GF-D8 (cell line): ENCODE measurements around the gene FARS2.

Experiments used
- DNase-seq: peaks from one replicate; lab custom pipeline; 2025; lab: John Stamatoyannopoulos, UW

FARS2 gene

DNA sequence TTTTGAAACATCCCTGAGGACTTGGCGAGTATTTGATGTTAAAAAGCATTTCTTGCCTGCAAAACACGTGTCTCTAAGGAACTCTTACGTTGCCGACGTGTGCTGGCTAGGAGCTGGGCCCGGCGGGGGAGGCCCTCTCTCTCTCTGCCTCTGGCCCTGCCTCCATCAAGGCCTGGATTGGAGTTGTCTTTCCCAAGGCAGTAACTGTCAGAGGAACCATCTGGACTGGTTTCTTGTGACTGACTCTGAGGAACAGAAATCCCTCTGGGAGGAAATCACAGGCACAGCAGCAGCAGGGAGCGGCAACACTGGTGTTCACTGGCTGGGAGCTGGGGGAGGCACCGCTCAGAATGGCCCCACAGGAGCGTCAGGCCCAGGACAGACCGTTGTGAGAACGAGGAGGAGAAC is 501.3 kb downstream of the FARS2 start:
- no peak for DNase-seq

DNA sequence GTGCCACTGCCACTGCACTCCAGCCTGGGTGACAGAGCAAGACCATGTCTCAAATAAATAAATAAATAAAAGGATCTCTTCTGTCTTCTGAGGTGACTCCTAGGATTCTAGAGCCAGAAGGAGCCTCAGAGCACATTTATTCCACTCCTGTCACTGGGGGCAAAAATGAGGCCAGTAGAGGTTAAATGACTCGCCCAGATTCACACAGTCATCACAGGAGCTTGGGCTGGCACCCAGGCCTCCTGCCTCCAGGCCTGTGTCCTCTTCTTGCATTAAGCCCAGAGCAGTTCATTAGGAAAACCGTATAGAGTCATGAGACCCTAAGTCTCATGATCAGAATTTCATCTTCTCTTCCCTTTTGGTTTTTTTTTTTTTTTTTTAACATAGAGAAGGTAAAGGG is 502.1 kb downstream of the FARS2 start:
- DNase-seq, result no peak

DNA sequence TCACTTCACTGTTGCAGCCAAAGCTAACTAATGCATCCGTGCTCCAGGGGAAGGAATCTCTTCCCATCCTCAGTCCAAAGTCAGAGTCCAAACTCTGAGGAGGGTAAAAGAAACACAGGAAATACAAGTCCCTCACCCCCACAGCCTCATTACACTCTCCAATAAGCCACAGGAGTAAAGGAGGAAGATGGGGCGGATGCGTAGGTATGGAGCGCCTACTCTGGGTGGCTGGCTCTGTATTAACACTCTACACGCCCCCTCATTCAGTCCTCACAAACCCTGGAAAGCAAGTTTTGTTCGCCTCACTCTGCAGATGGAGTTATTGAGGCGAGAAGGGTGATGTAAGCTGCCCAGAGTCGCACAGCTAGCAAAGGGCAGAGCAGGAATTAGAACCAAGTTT is 502.6 kb downstream of the FARS2 start:
- DNase-seq, result no peak

DNA sequence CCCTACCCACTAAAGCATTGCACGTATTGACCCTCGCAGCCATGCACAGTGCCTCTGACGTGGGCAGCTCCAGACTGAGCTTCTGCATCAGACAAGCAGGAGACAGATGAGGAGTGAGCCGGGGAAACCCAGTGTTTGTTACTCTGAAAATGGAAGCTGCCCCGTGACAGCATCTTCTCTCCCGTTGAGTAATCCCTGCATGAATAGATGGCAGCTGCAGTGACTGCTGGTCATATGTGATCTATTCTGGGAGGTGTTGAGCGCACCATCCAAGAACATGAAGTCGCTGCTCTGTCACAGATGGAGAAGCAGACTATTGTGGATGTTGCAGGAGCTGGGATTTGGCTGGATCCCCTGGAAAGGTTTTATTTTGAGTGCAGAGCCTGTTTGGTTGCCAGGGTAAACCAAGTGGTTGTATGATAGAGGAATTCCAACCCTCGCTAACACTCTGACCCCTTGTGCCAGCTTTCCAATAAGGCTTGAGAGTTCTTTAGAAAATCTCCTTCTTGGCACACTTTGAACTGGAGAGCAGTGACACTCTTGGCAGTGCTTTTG is 503.2 kb downstream of the FARS2 start:
- DNase-seq, result no peak

DNA sequence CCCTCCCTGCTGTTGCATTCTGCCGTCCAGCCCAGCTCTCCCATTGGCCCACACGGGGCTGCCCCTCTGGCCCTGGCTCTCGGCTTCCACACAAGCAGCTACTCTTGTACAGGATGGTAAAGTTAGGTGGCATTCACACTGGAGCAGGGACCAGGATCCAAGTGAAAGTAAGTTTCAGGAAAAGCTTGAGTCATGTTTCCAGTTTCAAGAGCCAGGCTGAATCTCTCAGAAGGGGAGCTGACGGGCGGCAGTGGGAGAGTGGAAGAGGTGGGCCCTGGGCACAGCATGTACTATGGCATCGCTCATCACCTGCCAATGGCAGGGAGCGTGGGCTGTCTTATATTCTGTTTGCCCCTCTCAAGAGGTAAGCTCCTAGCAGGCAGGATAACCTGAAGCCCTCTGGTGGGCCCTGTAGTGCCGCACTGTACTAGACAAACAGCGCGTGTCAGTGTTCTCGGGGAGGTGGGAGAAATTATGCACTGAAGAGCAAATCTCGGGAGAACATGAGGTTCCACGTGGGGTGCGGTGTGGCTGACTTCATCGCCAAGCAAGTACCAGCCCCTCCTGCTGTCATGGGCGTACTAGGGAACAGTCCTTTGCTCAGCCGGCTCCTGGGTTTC is 503.9 kb downstream of the FARS2 start:
- DNase-seq, result no peak

DNA sequence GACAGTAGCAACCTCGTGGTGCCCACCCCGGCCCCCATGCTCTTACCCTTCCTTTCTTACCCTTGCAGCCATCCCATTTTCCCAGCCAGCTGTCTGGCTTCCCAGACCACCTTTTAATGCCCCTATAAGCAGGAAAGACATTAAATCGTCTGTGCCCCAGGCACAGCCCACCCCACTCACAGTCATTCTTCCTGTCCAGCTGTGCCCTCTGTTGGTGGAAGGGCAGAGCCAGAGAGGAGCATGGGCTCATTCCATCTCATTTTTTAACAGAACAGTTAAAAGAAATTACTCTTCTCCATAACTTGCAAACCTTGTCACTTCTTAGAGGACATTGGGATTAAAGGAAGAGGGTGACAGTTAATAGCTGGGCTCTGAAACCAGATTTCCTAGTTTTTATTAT is 504.9 kb downstream of the FARS2 start:
- no peak for DNase-seq

DNA sequence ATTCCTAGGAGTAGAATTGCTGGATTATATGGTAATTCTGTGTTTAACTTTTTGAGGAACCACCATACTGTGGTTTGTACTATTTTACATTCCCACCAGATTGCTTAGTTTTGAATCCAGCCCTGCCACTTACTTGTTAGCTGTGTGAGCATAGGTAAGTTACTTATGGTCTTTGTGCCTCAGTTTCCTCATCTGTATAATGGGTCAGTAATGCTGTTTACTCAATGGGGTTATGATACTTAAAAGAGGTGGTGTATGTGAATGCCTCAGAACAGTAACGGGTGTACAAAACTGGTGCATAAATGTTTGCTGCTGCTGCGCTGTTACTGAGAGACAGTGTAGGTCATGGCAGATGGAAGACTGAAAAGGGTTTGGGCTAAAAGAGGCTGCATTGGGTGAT is 506.2 kb downstream of the FARS2 start:
- no peak for DNase-seq

DNA sequence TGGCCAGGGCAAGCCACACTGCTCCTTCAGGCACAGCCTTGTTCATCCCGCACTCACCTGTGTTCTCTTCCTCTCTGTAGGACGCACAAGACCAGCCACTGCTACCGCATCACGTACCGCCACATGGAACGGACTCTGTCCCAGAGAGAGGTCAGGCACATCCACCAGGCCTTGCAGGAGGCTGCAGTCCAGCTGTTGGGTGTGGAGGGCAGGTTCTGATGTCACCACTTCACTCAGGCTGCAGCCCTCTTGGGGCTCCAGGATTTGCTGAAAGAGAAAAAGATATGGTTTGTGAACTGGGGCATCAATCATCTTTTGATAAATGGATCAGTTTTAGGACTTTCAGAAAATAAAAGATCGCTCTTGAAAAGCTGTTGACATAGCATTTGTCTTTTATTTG is 509.9 kb downstream of the FARS2 start:
- no peak for DNase-seq

DNA sequence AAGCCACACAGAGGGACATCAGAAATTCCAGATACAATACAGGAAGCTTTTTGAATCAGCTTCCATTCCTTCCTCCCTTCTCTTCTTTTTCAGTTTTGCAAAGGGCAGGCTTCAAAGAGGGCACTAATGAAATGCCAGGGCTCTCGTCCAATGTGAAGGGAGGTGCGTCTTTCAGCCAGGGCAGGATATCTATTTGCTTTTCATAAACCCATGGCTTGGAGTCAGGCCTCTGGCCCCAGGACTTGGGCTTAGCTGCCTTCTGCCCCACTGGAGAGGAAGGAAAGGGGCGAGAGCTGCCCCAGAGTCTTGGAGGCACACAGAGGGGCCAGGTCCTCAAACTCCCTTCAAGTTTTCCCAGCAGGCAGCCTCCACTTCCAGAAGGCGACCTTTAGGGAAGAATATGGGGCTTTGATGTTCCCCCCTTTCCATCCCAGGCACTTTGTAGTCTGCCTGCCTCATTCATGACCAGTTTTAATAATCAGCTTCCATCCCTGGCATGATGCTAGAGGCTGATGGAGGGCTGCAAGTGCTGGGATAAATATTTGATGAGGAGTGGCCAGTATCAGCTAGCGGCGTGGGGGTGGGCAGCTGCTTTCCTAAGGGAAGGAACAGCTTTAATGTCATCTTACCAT is 510.6 kb downstream of the FARS2 start:
- DNase-seq, result no peak

DNA sequence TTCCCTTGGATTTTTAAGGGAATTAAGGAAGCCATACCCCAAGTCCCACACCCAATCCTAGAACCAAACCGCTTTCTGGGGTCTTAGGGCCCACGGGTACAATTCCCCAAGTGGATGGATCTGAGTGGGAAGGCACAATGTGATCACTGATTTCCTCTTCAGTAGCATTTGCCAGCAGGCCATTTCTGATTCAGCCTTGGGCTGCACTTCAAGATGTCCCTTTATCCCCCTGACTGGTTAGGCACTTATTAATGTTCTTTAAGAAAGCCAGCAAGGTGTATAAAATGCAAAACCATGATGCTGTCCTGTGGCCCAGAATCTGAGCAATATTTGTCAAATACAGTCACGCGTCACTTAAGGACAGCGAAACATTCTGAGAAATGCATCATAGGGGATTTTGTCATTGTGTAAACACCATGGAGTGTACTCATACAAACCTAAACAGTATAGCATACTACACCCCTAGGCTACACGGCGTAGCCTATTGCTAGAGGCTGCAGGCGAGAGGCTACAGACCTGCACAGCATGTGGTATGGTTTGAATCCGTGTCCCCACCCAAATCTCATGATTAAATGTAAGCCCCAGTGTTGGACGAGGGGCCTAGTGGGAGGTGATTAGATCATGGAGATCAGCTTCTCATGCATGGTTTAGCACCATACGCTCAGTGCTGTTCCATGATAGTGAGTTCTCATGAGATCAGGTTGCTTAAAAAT is 511.3 kb downstream of the FARS2 start:
- DNase-seq, result no peak

DNA sequence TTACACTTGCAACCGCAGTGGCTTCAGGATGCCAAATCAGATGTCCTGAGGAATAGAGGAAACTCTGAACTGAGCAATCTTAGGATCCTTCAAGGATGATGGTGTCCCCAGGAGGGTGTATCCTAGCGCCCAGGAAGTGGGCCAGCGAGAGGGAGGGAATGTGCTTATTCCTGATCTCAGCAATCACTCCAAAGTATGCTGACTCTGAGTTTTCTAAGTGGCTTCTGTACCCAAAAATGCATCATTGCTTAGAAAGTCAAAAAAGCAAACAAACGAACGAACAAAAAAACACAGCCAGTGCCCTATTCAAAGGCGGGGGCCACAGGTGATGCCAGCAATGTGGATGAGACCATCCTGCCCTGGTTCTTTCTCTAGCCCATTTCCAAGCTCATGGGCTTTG is 514.8 kb downstream of the FARS2 start:
- DNase-seq, result no peak

DNA sequence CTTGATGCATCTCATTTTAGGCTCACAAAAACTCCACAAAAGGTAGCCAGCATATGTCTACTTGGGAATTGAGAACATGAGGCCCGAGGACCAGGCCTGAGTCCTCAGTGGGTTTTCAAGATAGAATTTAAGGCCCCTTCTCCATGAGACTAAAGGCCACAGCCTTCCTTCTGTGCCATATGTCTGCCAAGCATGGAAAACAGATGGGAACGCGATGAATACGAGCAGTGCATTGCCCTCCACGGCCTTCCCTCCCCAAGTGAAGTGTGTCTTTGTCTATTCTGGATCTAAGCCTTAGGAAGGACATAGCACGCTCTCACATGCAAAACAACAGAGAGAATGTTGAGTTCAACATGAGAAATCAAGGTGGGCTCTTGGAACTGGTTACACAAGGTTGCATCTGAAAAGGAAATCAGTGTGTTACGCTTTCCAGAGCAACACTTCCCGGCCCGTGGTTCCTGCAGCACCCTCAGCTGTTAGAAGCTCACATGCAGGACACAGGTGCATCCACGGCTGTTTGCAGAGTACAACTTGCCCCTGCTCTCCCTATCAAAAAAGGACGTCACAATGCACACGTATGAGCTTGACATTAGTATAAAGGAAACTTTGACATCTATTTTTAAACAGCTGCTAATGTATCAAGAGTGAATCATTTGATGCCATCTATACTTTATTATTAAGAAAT is 515.5 kb downstream of the FARS2 start:
- no peak for DNase-seq

DNA sequence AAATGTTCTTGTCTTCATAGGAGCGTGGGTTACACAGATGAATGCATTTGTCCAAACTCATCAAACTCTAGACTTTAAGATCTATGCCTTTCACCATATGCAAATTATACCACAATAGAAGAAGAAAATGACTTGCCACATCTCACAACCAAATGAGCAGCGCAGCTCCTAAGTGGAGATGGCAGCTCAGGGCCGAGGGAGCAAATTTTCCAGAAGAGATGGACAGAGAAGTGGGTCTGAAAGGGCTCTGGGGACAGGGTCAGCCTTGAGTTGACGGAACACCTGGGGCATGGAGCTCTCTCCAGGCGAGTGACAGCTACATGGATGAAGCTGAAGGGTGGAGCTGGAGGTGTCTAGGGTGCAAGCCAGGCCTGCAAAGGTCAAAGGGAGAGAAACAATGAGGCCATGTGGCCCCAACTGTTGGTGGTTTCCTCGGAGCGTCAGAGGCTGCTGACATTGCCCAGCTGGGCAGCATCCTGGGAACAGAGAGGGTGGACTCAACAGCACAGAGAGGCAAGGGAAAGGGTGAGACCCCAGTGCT is 517.1 kb downstream of the FARS2 start:
- no peak for DNase-seq

DNA sequence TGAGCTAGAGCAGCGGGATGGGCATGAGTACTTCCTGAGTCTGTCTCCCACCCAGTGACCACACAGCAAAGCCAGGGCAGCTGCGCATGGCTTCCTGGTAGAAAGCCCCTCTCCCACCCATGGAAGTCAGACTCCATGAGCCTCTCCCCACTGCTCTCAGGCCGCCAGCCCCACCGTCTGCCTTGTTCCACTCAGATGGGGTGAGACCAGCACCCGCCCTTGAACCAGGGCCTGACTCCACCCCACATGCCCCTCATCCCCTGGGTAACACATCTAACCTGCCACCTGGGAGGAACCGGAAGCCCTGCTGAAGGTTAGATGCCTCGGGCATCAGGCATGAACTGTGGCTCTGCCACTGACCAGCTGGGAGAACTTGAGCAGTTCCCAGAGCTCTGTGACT is 517.6 kb downstream of the FARS2 start:
- no peak for DNase-seq

DNA sequence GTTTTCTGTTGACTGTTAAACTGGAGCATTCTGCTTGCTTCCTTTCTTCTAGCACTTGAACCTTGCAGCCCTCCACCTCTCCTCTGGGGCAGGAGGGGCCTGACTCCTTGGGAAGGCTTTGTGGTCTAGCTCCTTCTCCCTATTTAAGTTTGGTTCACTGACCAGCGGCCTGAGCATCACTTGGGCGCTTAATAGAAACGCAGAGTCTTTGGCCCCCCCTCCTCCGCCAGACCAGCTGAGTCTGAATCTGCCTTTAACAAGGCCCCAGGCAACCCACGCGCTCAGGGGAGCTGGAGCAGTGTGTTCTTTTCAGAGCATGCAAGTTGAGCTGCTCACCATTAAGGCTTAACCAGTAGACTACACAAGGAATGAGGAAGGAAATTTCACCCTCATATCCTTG is 519.7 kb downstream of the FARS2 start:
- DNase-seq, result no peak

DNA sequence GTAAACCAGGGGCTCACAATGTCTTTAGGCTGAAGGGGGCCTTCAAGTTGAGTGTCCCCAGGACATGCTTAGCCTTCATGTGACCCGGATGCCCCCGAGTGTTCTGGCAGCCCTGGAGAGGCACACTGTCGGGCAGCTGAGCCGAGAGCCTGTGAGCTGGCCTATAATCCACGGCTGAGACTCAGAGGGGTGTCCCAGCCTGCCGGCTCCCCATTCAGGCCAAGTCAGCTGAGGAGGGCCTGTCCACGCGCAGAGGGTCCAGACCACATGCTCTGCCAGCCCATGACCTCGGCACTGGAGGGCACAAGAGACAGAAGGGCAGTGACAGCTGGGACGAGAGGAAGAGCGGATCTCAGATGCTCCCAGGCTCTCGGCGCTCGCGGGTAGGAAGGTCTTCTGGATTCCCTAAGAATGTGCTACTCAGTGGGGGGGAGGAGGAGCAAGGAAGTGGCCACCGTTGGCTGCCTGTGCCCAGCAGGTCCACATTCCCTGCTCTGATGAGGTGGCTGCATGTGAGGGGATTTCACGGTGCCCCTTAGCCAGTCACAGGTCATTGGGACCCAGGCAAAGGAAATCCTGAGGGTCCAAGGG is 520.7 kb downstream of the FARS2 start:
- no peak for DNase-seq

DNA sequence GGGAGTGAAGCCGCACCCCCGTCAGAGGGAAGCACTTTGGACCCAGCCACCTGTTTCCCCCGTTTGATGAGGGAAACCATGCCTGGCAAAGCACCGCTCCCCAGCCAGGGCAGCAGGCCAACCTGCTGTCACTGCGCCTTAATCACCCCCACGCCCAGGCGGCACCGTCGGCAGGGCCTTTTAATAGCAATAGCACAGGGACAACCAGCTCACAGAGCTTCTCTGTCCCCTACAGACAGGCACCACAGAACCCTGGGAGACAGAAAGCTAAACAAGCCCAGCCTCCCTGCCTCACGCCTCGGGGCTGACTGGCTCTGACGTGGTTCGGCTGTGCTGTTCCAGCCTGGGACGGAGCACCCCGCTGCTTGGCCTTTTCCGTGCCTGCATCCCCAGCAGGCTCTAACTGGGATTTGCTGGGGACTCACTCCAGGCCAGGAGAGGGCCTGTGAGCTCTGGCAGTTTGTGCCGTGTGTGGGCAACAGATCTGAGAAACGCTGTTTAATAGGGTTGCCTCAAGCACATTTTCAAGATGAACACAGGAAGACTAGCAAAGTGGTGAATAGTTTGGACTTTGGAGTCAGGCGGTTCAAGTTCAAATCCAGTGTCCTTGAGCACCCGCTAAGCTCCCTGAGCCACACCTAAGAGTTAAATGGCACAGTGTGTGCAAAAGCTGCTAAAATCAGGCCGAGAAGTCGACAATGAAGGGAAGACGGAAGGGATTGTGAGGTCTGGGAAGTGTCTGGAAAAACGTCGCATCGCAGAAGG is 521.7 kb downstream of the FARS2 start:
- no peak for DNase-seq

DNA sequence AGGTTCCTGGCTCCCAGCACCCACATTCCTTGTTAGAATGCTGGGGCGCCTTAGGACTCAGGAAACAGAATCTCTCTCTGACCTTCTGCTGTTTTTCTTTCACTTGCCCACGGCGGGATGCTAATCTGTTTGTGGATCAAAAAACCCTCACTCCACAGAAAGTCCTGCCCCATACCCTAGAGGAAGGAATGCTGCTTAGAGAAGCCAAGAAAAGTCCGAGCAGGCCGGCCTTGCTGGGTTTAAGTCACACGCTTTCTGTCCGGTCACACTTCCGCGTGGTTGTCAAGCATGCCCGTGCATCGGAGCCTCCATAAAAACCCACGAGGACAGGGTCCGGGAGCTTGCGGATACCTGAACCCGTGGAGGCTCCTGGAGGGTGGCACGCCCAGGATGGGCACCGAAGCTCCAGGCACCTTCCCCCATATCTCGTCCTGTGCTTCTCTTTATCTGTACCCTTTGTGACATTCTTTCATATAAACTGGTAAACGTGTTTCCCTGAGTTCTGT is 522.3 kb downstream of the FARS2 start:
- no peak for DNase-seq

DNA sequence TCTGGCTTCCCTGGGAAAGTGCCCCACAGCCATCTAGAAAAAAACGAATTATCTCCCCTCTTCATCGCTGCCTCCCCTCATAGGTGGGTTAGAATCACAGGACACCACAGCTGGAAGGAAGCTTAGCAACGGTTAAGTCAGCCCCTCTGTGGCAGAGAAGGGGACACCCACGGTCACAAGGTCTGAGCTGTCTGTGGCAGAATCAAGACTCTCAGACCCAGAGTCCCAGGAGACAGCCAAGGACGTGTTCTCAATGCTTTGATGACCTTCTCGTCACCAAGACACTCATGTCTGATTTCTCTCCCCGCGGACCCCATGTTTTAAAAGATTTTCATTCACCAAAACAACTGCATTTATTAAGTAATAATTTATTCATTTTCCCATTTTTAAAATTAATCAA is 523.9 kb downstream of the FARS2 start:
- no peak for DNase-seq

DNA sequence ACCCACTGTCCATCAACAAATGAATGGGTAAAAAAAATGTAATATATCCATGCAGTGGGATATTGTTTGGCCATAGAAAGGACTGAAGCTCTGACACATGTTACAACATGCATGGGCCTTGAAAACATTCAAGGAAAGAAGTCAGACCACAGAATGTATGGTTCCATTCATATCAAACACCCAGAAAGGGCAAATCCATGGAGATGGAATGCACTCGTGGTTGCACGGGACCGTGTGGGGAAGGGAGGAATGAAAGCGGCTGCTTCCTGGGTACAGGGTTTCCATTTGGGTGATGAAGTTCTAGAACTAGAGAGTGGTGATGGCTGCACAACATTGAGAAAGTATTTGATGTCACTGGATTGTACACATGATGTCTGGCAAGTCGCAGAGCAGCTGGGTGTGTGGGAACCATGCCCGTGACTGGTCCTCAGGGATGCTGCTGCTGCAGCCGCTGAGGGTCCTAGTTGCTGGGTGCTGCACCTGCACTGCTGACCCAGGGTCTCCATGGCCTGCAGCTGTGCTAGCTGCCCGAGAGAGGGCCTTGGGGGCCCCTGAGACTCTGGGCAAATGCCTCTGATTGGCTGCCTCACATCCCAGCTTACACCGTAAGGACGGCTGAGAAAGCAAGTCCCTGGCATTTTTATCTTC is 525.1 kb downstream of the FARS2 start:
- no peak for DNase-seq
